GM19238 (cell line): Measurements from ENCODE around the gene EXOSC1.
A peak's percentile ranks its signal among the peaks of the same experiment; 100 is the strongest.
"Not testable (repeated sequence)": the region's sequence is repeated elsewhere in the genome, so short reads cannot be mapped to it uniquely, and the experiment has no call there.

Experiments used
- DNase-seq: peaks from one replicate; pipeline ENCODE4 v3.0.0; 2011; ENCODE audit warnings: low spot score; ENCODE audit not compliant: insufficient read length

Gene EXOSC1

GRCh38 chr10:97408496-97408992, 37.3 kb downstream of the EXOSC1 start:
- DNase-seq, result no peak

GRCh38 chr10:97407952-97408248, 37.9 kb downstream of the EXOSC1 start:
- DNase-seq, result no peak

GRCh38 chr10:97407211-97407951, 38.4 kb downstream of the EXOSC1 start:
- peak; percentile 60 for DNase-seq

GRCh38 chr10:97406483-97406882, 39.3 kb downstream of the EXOSC1 start:
- not testable (repeated sequence) for DNase-seq

GRCh38 chr10:97406064-97406463, 39.7 kb downstream of the EXOSC1 start:
- DNase-seq, result no peak

GRCh38 chr10:97404044-97404443, 41.8 kb downstream of the EXOSC1 start:
- no peak for DNase-seq

GRCh38 chr10:97401455-97401919, 44.3 kb downstream of the EXOSC1 start:
- no peak for DNase-seq

- peak; percentile 98 for DNase-seq
These were observed 44.9 kb downstream of the EXOSC1 start, which contains the start of gene RRP12 for GRCh38 chr10:97400665-97401454. Gene RRP12, minus strand, starts transcription at chr10:97401340. Its CDS starts 109 bp downstream, at chr10:97401231.

GRCh38 chr10:97399843-97400545, 45.8 kb downstream of the EXOSC1 start:
- DNase-seq, result no peak

GRCh38 chr10:97396056-97396455, 49.8 kb downstream of the EXOSC1 start:
- DNase-seq, result no peak

GRCh38 chr10:97393034-97393573, 52.7 kb downstream of the EXOSC1 start:
- no peak for DNase-seq

GRCh38 chr10:97390091-97390490, 55.7 kb downstream of the EXOSC1 start:
- no peak for DNase-seq

- no peak for DNase-seq
These were observed 57.7 kb downstream of the EXOSC1 start for GRCh38 chr10:97388152-97388551.
